K562 (cell line): ENCODE measurements around the gene FGF12. TPM values are rescaled to one million over a fixed set of nuclear protein-coding genes. Genes with fewer than 3 reads are reported as not detected.

ENCODE experiments used
- ATAC-seq: fragments of 200-7000 bp; cut with Tn5 transposase; 3 replicates; pipeline ENCODE4 v1.9.1; 2020; ENCODE audit warnings: moderate library complexity
- BruUV-seq: library from RNA; stranded (reverse); fragments of 400-500 nt; replicated peaks from 2 replicates; lab custom pipeline; 2021; lab: Mats Ljungman, UMichigan
- CTCF ChIA-PET: fragments of 300-600 bp; formaldehyde crosslinking; extraction: SDS; loops from one replicate; lab custom pipeline; 2021; ENCODE audit warnings: low intra/inter-chr PET ratio; lab: Yijun Ruan, JAX
- POLR2A ChIA-PET: fragments of 300-600, 350-650 bp; sonication (Branson Sonifier 250); formaldehyde crosslinking; extraction: SDS; loops from one replicate; lab custom pipeline; 2021; ENCODE audit warnings: antibody characterized with exemption, inconsistent platforms; lab: Yijun Ruan, JAX
- DNase-seq, 4 experiments: peaks; one replicate each; pipeline versions ENCODE4 v3.0.0 to v3.0.0-alpha.2; 2011 to 2018; ENCODE audit warnings: low spot score in 3 of 4, mixed read lengths in 3 of 4; ENCODE audit errors: extremely low read depth in 1 of 4
- FAIRE-seq: peaks from 2 replicates; lab custom pipeline; 2011; peaks lifted over from hg19 to GRCh38; lab: Jason Lieb, UNC
- H2AFZ ChIP-seq: 2 replicates; pipeline ENCODE4 v1.6.0; 2011; ENCODE audit warnings: low read depth, low read length, control low read depth, inconsistent platforms
- H3K27ac ChIP-seq: fragments of 200-600 bp; 3 replicates; pipeline ENCODE4 v1.8.0; 2011; ENCODE audit warnings: low read depth, mild to moderate bottlenecking, control low read depth, inconsistent platforms, low read length, moderate library complexity, mixed read lengths; ENCODE audit errors: extremely low read depth
- H3K27me3 ChIP-seq, 2 experiments: fragments of 300-600 bp in 1 of 2; 2 replicates in 1 of 2; 3 replicates in 1 of 2; pipeline versions ENCODE4 v1.6.0 to v1.8.0; 2011; ENCODE audit warnings: inconsistent platforms in 2 of 2, low read length in 2 of 2, mild to moderate bottlenecking in 1 of 2, mixed read lengths in 1 of 2, moderate library complexity in 1 of 2; ENCODE audit not compliant: control insufficient read depth in 2 of 2, insufficient read depth in 2 of 2
- H3K36me3 ChIP-seq: fragments of 300-600 bp; 3 replicates; pipeline ENCODE4 v1.8.0; 2011; ENCODE audit warnings: mild to moderate bottlenecking, low read length, inconsistent platforms; ENCODE audit not compliant: control insufficient read depth, insufficient read depth
- H3K4me1 ChIP-seq, 2 experiments: fragments of 200-600 bp in 1 of 2; replicated peaks in 1 of 2; 2 replicates in 1 of 2; 3 replicates in 1 of 2; pipeline versions ENCODE4 v1.5.1 to v1.8.0; 2011; ENCODE audit warnings: inconsistent platforms in 2 of 2, low read length in 2 of 2, mild to moderate bottlenecking in 1 of 2, mixed read lengths in 1 of 2, moderate library complexity in 1 of 2; ENCODE audit not compliant: control insufficient read depth in 2 of 2, insufficient read depth in 2 of 2
- H3K4me2 ChIP-seq: 2 replicates; pipeline ENCODE4 v1.6.1; 2011; ENCODE audit warnings: low read length, control low read depth, inconsistent platforms, mixed read lengths; ENCODE audit not compliant: insufficient read depth
- H3K4me3 ChIP-seq: fragments of 200-600 bp; sonication (generic), shearing (Covaris generic); 2 replicates; pipeline ENCODE4 v1.5.1; 2016; ENCODE audit warnings: control low read depth, inconsistent platforms
- H3K79me2 ChIP-seq: fragments of 200-600 bp; 3 replicates; pipeline ENCODE4 v1.8.0; 2011; ENCODE audit warnings: low read length, inconsistent platforms; ENCODE audit not compliant: control insufficient read depth, insufficient read depth
- H3K9ac ChIP-seq, 2 experiments: 2 replicates each; pipeline versions ENCODE4 v1.6.0 to v1.6.1; 2011; ENCODE audit warnings: low read depth in 2 of 2, low read length in 2 of 2, control low read depth in 1 of 2, inconsistent platforms in 1 of 2, mild to moderate bottlenecking in 1 of 2, mixed read lengths in 1 of 2; ENCODE audit not compliant: insufficient read depth in 1 of 2
- H3K9me1 ChIP-seq: one replicate; pipeline ENCODE4 v1.6.0; 2011; ENCODE audit warnings: inconsistent platforms, mild to moderate bottlenecking, low read length, moderate library complexity; ENCODE audit not compliant: control insufficient read depth, insufficient read depth
- H3K9me3 ChIP-seq: replicated peaks from 2 replicates; pipeline ENCODE4 v1.5.1; 2011; ENCODE audit warnings: low read depth, low read length, inconsistent platforms; ENCODE audit not compliant: control insufficient read depth, insufficient read depth
- H4K20me1 ChIP-seq: replicated peaks from 2 replicates; pipeline ENCODE4 v1.6.1; 2011; ENCODE audit warnings: low read length, inconsistent platforms, mixed read lengths; ENCODE audit not compliant: control insufficient read depth, insufficient read depth
- BRD4 ChIP-seq: fragments of 200-600 bp; sonication (generic); IDR thresholded peaks from 2 replicates; pipeline ENCODE4 v1.6.1; 2017; ENCODE audit warnings: inconsistent platforms
- CHAMP1 ChIP-seq: fragments of 450-650 bp; IDR thresholded peaks from 2 replicates; pipeline ENCODE4 v1.6.1; 2016; ENCODE audit warnings: mild to moderate bottlenecking
- DLX4 ChIP-seq: fragments of 250-450 bp; sonication (Bioruptor Pico); IDR thresholded peaks from 2 replicates; pipeline ENCODE4 v1.6.1; 2021; ENCODE audit warnings: mild to moderate bottlenecking
- KLF10 ChIP-seq: fragments of 250-450 bp; sonication (Bioruptor Pico); IDR thresholded peaks from 2 replicates; pipeline ENCODE4 v1.6.1; 2021; ENCODE audit warnings: matching md5 sums
- MEIS2 ChIP-seq: fragments of 450-650 bp; IDR thresholded peaks from 2 replicates; pipeline ENCODE4 v1.6.1; 2014; ENCODE audit warnings: mild to moderate bottlenecking; ENCODE audit not compliant: partially characterized antibody
- MIER1 ChIP-seq: fragments of 450-650 bp; IDR thresholded peaks from 2 replicates; pipeline ENCODE4 v1.6.1; 2016; ENCODE audit warnings: antibody characterized with exemption, mild to moderate bottlenecking, low read depth
- RB1 ChIP-seq: fragments of 450-650 bp; IDR thresholded peaks from 2 replicates; pipeline ENCODE4 v1.6.1; 2017; ENCODE audit warnings: low read depth, mild to moderate bottlenecking
- RBM15 ChIP-seq: fragments of 200-400 bp; formaldehyde crosslinking; IDR thresholded peaks from 2 replicates; pipeline ENCODE4 v1.6.1; 2018; ENCODE audit warnings: mild to moderate bottlenecking, low read length, moderate library complexity; ENCODE audit not compliant: insufficient read depth
- RFX7 ChIP-seq: fragments of 250-450 bp; sonication (Bioruptor Pico); IDR thresholded peaks from 2 replicates; pipeline ENCODE4 v1.5.1; 2021; ENCODE audit warnings: mild to moderate bottlenecking
- SIN3A ChIP-seq, 2 experiments: fragments of 150-350 bp in 1 of 2; IDR thresholded peaks; 2 replicates each; pipeline ENCODE4 v1.6.1; 2011 to 2016; ENCODE audit warnings: borderline replicate concordance in 2 of 2, low read depth in 2 of 2, low read length in 2 of 2, mild to moderate bottlenecking in 2 of 2, moderate library complexity in 2 of 2; ENCODE audit not compliant: control insufficient read depth in 1 of 2
- SIN3B ChIP-seq: fragments of 450-650 bp; IDR thresholded peaks from 2 replicates; pipeline ENCODE4 v1.6.1; 2017; ENCODE audit warnings: low read depth, mild to moderate bottlenecking, moderate library complexity
- SRSF7 ChIP-seq: fragments of 200-400 bp; formaldehyde crosslinking; optimal IDR thresholded peaks from 2 replicates; pipeline ENCODE3; 2017; ENCODE audit warnings: mild to moderate bottlenecking, low read depth, low read length
- TAL1 ChIP-seq: fragments of 450-650 bp; IDR thresholded peaks from 2 replicates; pipeline ENCODE4 v1.6.1; 2016; ENCODE audit warnings: mild to moderate bottlenecking
- ZBTB11 ChIP-seq, 3 experiments: fragments of 200-800 bp in 1 of 3; fragments of 250-450 bp in 1 of 3; fragments of 450-650 bp in 1 of 3; sonication (Bioruptor Pico) in 1 of 3; sonication (Bioruptor generic) in 1 of 3; formaldehyde crosslinking in 1 of 3; IDR thresholded peaks; 2 replicates each; pipeline versions ENCODE4 v1.6.1 to v1.8.0; 2016 to 2022; ENCODE audit warnings: mild to moderate bottlenecking in 2 of 3, missing genetic modification characterization in 2 of 3, missing compliant biosample characterization in 1 of 3, moderate library complexity in 1 of 3
- ZNF274 ChIP-seq: IDR thresholded peaks from 2 replicates; pipeline ENCODE4 v1.6.1; 2011; ENCODE audit warnings: low read depth, mild to moderate bottlenecking, low read length, moderate library complexity, borderline replicate concordance
- WGBS: fragments of 100-300 bp; shearing (Covaris generic); methylation state at CpG from one replicate; pipeline ENCODE4 v1.1.6; 2016; ENCODE audit warnings: low coverage, mixed read lengths; ENCODE audit not compliant: insufficient coverage; ENCODE audit errors: missing lambda C conversion rate; 5-methylcytosine and 5-hydroxymethylcytosine counted together
- in situ Hi-C: fragments of 300-500 bp; cut with MboI; formaldehyde crosslinking; loops from 4 replicates; pipeline ENCODE4 v1.15.0; 2018; ENCODE audit warnings: inconsistent platforms, mixed read lengths
- intact Hi-C: fragments of 100-400 bp; cut with micrococcal nuclease; formaldehyde crosslinking; loops from 2 replicates; pipeline ENCODE4 v1.14.2; 2022
- polyA plus RNA-seq, 8 experiments: library from polyadenylated mRNA; depleted of rRNA in 4 of 8; stranded (reverse) in 5 of 8; unstranded in 3 of 8; fragments of >200 nt; fragmentation: Nextera tagmentation in 2 of 8; fragmentation: Illumina TruSeq in 1 of 8; extraction: Ambion mirVana in 2 of 8; extraction: Trizol in 1 of 8; gene quantifications; 2 replicates each; pipeline versions ENCODE4 v1.2.1 to v1.2.3, GENCODE V29; 2011 to 2014; ENCODE audit warnings: inconsistent platforms in 1 of 8, missing spikeins in 1 of 8
- total RNA-seq, 7 experiments: library from RNA; depleted of rRNA in 6 of 7; stranded (reverse); fragments of >200 nt in 6 of 7; fragmentation: Illumina TruSeq in 2 of 7; extraction: Trizol in 2 of 7; gene quantifications; 2 replicates each; pipeline versions ENCODE4 v1.2.1 to v1.2.3, GENCODE V29; 2011 to 2021; ENCODE audit warnings: low replicate concordance in 1 of 7

The FGF12 gene
- total and polyA plus RNA-seq, 9 of the 15 experiments (the other 6 are each of a cell fraction or from before 2014, with no cell fraction given) = not detected

GRCh38 chr3:192490720-192491119, 236.6 kb downstream of the FGF12 start:
- H3K79me2 ChIP-seq = no peaks in the 10 kb centered on the region
- H3K27me3 ChIP-seq = no peaks in the 10 kb centered on the region
- ChIA-PET POLR2A (no interaction called here), CTCF (no interaction called here)
- BruUV-seq = no TSS peak
- no peaks in the 10 kb centered on the region for H3K4me1 ChIP-seq
- no peaks in the 10 kb centered on the region for H3K9me1 ChIP-seq
- no peak for ATAC-seq
- no peak overlapping the region for H3K27ac ChIP-seq
- H3K36me3 ChIP-seq = no peaks in the 10 kb centered on the region
- H4K20me1 ChIP-seq = no peaks in the 10 kb centered on the region
- intact Hi-C loops (no loop called here), in situ Hi-C loops (no loop called here)
- H3K4me3 ChIP-seq = no peak overlapping the region
- WGBS = 5% methylated on average over 4 of the region's 4 CpGs
- no peak overlapping the region for H3K4me2 ChIP-seq
- no peak for FAIRE-seq
- H3K9ac ChIP-seq = no peak overlapping the region
- DNase-seq = no peak
- H3K9me3 ChIP-seq = no peaks in the 10 kb centered on the region; the same call in 1 of the 2 replicates
- H2AFZ ChIP-seq = no peak overlapping the region
- TF ChIP-seq MEIS2 (no peak), ZBTB11 (CRISPR knock-in tag; IDR thresholded peaks at IDR 0.05) (no peak), RFX7 (CRISPR knock-in tag) (no peak), RBM15 (no peak), KLF10 (no peak), MIER1 (no peak), CHAMP1 (no peak), RB1 (no peak), SRSF7 (no peak), ZNF274 (no peak), TAL1 (no peak), BRD4 (no peak), DLX4 (CRISPR knock-in tag) (no peak), SIN3B (no peak), SIN3A (IDR thresholded peaks at IDR 0.05; ENCODE audit: borderline replicate concordance in 2 of 2, control insufficient read depth in 1 of 2, low read depth in 2 of 2, low read length in 2 of 2) (no peak)
